Activated naive CD8-positive, alpha-beta T cell (primary cell): ENCODE data around the gene SCLY.
A peak's percentile ranks its signal among the peaks of the same experiment; 100 is the strongest.
"Not testable (repeated sequence)": the region's sequence is repeated elsewhere in the genome, so short reads cannot be mapped to it uniquely, and the experiment has no call there.

Experiments
- H3K27ac Mint-ChIP-seq: one replicate; pipeline ENCODE4 v1.8.0; 2021; ENCODE audit warnings: mixed read lengths
- H3K27me3 Mint-ChIP-seq: one replicate; pipeline ENCODE4 v1.8.0; 2021; ENCODE audit warnings: mixed read lengths
- H3K36me3 Mint-ChIP-seq: one replicate; pipeline ENCODE4 v1.8.0; 2021; ENCODE audit warnings: mixed read lengths
- H3K4me1 Mint-ChIP-seq: one replicate; pipeline ENCODE4 v1.8.0; 2021; ENCODE audit warnings: low read depth, mixed read lengths
- H3K4me3 Mint-ChIP-seq: one replicate; pipeline ENCODE4 v1.8.0; 2021; ENCODE audit warnings: mild to moderate bottlenecking, mixed read lengths
- H3K9me3 Mint-ChIP-seq: one replicate; pipeline ENCODE4 v1.8.0; 2021; ENCODE audit warnings: low read depth, mixed read lengths

The SCLY gene

DNA sequence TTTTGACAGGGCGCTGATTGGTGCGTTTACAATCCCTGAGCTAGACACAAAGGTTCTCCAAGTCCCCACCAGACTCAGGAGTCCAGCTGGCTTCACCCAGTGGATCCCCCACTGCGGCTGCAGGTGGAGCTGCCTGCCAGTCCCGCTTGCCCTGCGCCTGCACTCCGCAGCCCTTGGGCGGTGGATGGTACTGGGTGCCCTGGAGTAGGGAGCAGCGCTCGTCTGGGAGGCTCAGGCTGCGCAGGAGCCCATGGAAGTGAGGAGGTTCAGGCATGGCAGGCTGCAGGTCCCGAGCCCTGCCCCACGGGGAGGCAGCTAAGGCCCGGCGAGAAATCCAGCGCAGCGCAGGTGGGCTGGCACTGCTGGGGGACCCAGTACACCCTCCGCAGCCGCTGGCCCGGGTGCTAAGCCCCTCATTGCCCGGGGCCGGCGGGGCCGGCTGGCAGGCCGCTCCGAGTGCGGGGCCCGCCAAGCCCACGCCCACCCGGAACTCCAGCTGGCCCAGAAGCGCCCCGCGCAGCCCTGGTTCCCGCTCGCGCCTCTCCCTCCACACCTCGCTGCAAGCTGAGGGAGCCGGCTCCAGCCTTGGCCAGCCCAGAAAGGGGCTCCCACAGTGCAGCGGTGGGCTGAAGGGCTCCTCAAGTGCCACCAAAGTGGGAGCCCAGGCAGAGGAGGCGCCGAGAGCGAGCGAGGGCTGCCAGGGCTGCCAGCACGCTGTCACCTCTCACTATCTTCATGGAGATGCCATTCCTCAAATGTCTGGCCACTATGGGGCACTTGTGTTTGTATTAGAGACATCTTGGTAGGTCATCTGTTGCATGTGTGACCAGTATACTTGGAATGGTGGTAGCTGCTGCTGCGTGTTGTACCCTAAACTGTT, 2.9 kb upstream of the SCLY start:
- Mint-ChIP-seq H3K36me3 (peaks cover 10% of the 10 kb centered on the region), H3K4me1 (peaks cover 30% of the 10 kb centered on the region), H3K27me3 (peaks cover 17% of the 10 kb centered on the region)
- H3K27ac Mint-ChIP-seq, H3K9me3 Mint-ChIP-seq, H3K4me3 Mint-ChIP-seq: not testable (repeated sequence)

DNA sequence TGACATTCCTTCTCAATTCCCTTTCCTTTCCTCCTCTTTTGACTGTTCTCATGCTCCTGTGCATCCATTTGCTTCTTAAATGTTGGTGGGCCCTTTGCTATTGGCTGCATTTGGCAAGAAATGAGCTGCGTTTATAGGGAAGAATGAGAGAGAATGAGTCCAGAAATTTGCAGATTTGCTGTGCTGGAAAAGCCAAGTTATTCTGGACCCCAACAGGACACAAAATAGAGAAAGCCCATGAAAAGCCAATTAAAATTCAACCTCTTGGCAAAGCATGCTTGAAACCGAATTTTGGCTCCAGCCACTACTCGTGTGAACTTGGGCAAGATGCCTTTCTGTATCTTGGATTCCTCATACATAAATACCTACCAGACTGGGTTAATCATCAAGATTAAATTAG, 1.3 kb upstream of the SCLY start:
- peak overlapping the region; percentile 93 for H3K27ac Mint-ChIP-seq
- H3K27me3 Mint-ChIP-seq = peaks cover 11% of the 10 kb centered on the region
- H3K36me3 Mint-ChIP-seq = peaks cover 11% of the 10 kb centered on the region
- peak overlapping the region; percentile 97 for H3K4me3 Mint-ChIP-seq
- H3K9me3 Mint-ChIP-seq = peaks cover 3% of the 10 kb centered on the region
- H3K4me1 Mint-ChIP-seq = peaks cover 39% of the 10 kb centered on the region

DNA sequence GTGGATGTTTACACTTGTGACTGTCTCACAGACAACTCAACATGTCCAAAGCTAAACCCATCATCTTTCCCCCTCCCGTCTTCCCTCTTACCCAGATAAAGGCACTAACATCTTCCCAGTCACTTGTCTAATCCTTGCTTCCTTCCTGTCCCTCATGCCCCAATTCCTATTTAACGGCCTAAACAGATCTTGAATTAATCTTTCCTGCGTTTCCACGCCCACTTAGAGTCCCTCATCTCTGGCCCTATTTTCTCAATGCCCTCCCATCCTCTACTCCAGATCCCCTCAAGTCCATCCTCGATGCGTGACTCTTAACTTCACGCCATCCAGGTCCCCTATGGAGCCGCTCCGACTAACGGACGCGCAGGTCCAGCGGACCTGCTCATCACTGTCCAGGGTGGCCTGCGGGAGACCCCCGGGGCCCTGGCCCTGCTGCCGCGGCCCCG, 682 bp upstream of the SCLY start:
- Mint-ChIP-seq H3K27me3 (peaks cover 11% of the 10 kb centered on the region), H3K4me1 (peaks cover 39% of the 10 kb centered on the region), H3K4me3 (peak overlapping the region; percentile 97)

DNA sequence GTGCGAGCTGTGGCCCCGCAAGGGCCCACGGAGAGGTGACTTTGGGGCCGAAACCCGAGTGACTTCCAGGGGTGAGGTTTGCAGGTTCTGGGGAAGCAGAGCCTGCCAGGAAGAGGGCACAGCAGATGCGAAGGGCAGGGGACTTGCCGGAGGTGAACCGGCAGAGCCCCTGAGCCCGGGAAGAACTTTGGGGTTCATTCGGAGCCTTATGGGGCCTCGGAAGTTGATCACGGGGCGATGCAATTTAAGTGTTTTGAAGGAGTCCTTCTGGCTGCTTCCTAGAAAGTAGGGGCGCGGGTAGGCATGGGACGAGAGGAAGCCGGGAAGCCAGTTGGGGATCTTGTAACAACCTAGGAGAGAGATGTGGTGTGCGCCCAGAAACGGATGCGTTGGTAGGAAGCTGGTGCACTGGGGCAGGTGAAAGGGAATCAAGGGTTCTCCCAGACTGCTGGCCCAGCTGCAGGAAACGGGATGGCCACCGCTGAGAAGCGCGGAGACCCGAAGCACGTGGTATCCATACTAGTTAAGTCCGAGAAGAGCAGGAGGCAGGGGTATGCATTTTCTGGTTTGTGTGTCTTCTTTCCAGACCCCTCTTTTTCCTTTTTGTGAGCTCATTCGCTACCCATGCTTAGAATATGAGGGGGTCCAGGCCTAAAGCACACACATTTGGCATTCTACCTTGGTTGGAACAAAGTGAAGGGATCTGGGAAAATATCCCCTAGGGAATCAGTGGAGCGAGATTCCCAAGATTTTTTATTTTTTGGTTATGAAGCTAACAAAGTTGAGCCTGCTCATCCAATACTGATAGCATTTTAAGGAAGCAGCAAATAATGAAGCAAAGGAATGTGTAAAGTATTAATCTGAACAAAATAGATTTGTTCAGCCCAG, 758 bp downstream of the SCLY start:
- H3K4me3 Mint-ChIP-seq = peak overlapping the region; percentile 97
- peaks cover 7% of the 10 kb centered on the region for H3K27me3 Mint-ChIP-seq
- peaks cover 46% of the 10 kb centered on the region for H3K4me1 Mint-ChIP-seq
- peaks cover 8% of the 10 kb centered on the region for H3K9me3 Mint-ChIP-seq
- peaks cover 24% of the 10 kb centered on the region for H3K36me3 Mint-ChIP-seq
- H3K27ac Mint-ChIP-seq = peak overlapping the region; percentile 92

More for the DNA sequence above, 682 bp upstream of the SCLY start:
- Mint-ChIP-seq H3K9me3 (peaks cover 3% of the 10 kb centered on the region), H3K36me3 (peaks cover 14% of the 10 kb centered on the region), H3K27ac (peak overlapping the region; percentile 93)

DNA sequence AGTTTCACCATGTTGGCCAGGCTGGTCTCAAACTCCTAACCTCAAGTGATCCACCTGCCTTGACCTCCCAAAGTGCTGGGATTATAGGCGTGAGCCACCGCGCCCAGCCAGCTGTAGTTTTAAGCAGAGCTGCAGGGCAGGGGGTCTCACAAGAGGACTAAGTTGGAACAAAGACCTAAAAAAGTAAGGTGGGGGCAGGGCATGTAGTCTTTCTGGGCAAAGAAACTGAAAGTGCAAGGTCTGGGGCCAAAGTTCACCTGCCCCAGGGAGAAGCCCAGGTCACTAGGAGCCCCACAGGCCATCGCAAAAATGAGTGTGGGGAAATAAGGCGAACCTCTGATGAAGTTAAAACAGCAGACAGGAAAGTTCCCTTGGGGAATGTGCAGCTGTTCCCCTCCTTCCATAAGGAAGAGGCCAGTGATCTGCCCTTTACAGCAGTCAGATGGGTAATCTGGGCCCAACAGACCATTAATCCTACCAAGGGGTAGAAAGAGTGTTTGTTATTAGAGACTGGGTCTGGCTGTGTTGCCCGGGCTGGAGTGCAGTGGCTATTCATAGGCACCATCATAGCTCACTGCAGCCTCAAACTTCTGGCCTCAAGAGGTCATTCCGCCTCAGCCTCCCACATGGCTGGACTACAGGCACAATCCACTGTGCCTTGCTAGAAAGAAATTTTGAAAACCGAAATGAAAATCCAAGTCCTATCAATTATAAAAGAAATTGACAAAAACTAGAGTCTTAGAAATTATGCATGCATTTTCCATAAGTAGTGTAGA, 2.8 kb downstream of the SCLY start:
- Mint-ChIP-seq H3K9me3 (peaks cover 12% of the 10 kb centered on the region), H3K36me3 (peaks cover 33% of the 10 kb centered on the region), H3K27ac (peak overlapping the region; percentile 28), H3K27me3 (no peaks in the 10 kb centered on the region), H3K4me3 (peak overlapping the region; percentile 97), H3K4me1 (peaks cover 59% of the 10 kb centered on the region)

DNA sequence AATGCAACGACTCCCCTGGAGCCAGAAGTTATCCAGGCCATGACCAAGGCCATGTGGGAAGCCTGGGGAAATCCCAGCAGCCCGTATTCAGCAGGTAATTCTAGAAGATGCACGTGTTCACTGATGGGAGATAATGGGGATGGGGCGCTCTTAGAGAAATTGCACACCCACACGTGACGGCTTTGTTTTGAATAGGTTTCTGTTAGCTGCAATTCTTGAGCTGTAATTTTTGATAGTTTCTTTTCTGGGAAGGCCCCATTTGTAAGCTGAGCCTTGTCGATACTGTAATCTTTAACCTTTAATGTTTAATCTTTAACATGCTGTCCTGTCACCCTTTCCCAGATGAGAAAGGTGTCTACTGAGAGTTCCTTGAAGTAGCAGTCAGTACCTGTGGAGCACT, 3.6 kb downstream of the SCLY start:
- H3K4me3 Mint-ChIP-seq = no peak overlapping the region

DNA sequence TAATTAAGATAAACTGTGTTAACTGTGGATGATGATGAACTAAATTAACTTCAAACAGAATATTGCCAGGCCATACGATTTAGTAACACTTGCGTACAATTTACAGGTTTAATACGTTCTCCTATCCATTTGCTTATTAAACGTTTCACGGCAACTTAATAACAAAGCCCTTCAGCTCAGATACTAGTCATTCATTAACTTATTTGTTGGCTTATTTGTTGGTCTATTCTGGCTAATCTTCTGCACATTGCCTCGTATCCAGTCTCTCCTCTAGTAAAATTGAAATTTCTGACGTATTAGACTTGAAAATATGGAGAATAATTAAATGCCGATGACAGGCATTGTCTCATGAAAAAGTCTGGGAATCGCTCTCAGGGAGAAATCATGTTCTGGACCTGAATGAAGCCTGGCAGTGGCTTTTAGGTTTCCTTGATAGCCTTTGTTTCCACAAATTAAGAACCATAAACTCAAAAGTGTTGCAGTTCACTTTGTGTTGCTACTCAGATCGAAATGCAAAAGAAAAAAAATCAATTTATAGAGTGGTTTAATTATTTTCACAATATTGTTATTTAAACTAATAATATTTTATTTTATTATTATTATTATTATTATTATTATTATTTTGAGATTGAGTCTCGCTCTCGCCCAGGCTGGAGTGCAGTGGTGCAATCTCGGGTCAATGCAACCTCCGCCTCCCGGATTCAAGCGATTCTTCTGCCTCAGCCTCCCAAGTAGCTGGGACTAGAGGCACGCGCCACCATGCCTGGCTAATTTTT, 4.5 kb downstream of the SCLY start:
- H3K9me3 Mint-ChIP-seq = peaks cover 9% of the 10 kb centered on the region
- H3K4me1 Mint-ChIP-seq = peaks cover 61% of the 10 kb centered on the region
- H3K27me3 Mint-ChIP-seq = no peaks in the 10 kb centered on the region
- H3K4me3 Mint-ChIP-seq = no peak overlapping the region
- peaks cover 30% of the 10 kb centered on the region for H3K36me3 Mint-ChIP-seq
- no peak overlapping the region for H3K27ac Mint-ChIP-seq

More for the DNA sequence above, 3.6 kb downstream of the SCLY start:
- no peak overlapping the region for H3K27ac Mint-ChIP-seq
- H3K4me1 Mint-ChIP-seq = peaks cover 63% of the 10 kb centered on the region
- H3K36me3 Mint-ChIP-seq = peaks cover 31% of the 10 kb centered on the region
- no peaks in the 10 kb centered on the region for H3K27me3 Mint-ChIP-seq
- H3K9me3 Mint-ChIP-seq = peaks cover 10% of the 10 kb centered on the region

DNA sequence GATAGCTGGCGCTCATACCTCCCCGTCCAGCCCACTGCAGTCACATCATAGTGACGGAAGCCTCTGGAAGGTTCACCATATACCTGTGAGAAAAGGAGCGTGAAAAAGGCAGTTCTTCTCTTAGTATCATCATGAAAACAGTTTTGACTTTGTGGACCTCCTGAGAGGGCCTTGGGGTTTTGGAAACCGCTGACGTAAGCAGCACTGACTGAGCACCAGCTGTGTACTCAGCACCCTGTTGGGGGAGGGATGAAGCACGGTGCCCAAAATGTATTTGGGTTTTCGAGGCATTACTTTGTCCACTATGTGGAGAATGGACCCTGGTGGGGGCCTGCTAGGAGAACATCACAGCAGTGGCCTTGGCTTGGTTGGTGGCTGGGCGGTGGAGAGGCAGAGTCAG, 5.4 kb downstream of the SCLY start:
- Mint-ChIP-seq H3K36me3 (peaks cover 30% of the 10 kb centered on the region), H3K27me3 (no peaks in the 10 kb centered on the region), H3K4me3 (peak overlapping the region; percentile 42), H3K9me3 (peaks cover 9% of the 10 kb centered on the region), H3K4me1 (peaks cover 63% of the 10 kb centered on the region), H3K27ac (peak overlapping the region; percentile 86)

DNA sequence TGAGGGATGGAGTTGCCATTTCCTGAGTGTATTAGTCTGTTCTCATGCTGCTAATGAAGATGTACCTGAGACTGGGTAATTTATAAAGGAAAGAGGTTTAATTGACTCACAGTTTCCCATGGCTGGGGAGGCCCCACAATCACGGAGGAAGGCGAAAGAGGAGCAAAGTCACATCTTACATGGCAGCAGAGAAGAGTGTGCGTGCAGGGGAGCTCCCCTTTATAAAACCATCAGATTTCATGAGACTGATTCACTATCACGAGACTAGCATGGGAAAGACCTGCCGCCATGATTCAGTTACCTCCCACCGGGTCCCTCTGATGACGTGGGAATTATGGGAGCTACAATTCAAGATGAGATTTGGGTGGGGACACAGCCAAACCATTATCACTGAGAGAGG, 5.9 kb downstream of the SCLY start:
- H3K27ac Mint-ChIP-seq = peak overlapping the region; percentile 86
- not testable (repeated sequence) for H3K27me3 Mint-ChIP-seq, H3K9me3 Mint-ChIP-seq
- peak overlapping the region; percentile 42 for H3K4me3 Mint-ChIP-seq
- H3K4me1 Mint-ChIP-seq = peaks cover 60% of the 10 kb centered on the region
- peaks cover 32% of the 10 kb centered on the region for H3K36me3 Mint-ChIP-seq

DNA sequence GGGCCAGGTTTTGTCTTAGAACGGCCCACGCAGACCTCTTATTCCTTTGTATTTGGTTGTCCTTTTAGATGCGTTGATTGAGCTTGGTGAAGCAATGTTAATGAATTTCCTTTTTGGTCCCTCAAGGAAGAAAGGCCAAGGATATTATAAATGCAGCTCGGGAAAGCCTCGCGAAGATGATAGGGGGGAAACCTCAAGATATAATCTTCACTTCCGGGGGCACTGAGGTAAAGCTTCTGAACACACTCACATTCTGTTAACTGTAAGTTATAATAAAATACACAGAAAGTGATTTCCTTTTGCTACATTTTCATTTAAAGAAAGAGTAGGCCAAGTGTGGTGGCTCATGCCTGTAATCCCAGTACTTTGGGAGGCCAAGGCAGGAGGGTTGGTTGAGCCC, 7.1 kb downstream of the SCLY start:
- Mint-ChIP-seq H3K27me3 (no peaks in the 10 kb centered on the region), H3K36me3 (peaks cover 42% of the 10 kb centered on the region), H3K4me3 (peak overlapping the region; percentile 58), H3K4me1 (peaks cover 61% of the 10 kb centered on the region), H3K9me3 (peaks cover 17% of the 10 kb centered on the region), H3K27ac (peak overlapping the region; percentile 67)

DNA sequence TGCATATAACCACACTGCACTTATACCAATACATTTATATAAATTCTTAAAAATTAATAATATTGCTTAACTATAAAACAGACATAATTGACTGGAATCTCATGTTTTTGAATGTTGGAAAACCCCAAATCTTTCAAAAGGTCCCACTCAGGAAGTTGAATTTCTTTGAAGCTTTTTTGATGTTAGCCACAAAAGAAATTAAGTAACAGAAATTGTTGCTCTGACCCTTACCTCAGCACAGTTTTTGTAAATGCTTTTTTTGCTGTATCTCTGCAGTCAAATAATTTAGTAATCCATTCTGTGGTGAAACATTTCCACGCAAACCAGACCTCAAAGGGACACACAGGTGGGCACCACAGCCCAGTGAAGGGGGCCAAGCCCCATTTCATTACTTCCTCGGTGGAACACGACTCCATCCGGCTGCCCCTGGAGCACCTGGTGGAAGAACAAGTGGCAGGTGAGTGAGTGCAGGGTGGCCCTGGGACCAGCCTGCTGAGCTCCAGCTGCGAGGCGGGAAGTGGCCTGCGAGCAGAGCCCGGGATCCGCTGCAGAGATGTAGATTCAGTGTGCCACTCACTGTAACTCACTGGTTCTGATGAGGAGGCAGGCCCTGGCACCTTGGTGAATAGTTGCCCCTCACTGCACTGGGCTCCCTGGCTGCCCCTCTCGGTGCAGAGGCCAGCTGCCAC, 8.4 kb downstream of the SCLY start:
- peak overlapping the region; percentile 79 for H3K4me3 Mint-ChIP-seq
- peaks cover 53% of the 10 kb centered on the region for H3K4me1 Mint-ChIP-seq
- peak overlapping the region; percentile 64 for H3K27ac Mint-ChIP-seq
- H3K36me3 Mint-ChIP-seq = peaks cover 47% of the 10 kb centered on the region
- no peaks in the 10 kb centered on the region for H3K27me3 Mint-ChIP-seq
- peaks cover 18% of the 10 kb centered on the region for H3K9me3 Mint-ChIP-seq

DNA sequence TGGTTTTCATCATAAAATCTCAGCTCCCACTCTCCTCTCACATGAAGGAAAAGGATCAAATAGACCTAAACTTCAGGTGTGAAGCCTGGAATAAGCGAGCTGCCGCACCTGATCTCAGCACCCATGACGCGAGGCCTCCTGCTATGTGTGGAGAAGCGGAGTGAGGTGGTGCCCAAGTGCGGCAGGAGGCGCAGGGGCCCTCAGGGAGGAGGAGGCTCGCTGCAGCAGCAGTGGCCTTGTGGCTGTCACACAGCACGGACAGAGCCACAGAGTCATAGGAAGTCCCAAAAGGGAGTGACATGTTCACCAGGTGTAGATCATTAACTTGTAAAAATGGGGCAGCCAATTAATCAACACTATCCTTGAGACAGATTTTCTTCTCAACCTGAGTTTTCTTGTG, 9.1 kb downstream of the SCLY start:
- Mint-ChIP-seq H3K4me3 (peak overlapping the region; percentile 79), H3K4me1 (peaks cover 53% of the 10 kb centered on the region), H3K27me3 (no peaks in the 10 kb centered on the region), H3K27ac (peak overlapping the region; percentile 54), H3K9me3 (peaks cover 18% of the 10 kb centered on the region), H3K36me3 (peaks cover 50% of the 10 kb centered on the region)

DNA sequence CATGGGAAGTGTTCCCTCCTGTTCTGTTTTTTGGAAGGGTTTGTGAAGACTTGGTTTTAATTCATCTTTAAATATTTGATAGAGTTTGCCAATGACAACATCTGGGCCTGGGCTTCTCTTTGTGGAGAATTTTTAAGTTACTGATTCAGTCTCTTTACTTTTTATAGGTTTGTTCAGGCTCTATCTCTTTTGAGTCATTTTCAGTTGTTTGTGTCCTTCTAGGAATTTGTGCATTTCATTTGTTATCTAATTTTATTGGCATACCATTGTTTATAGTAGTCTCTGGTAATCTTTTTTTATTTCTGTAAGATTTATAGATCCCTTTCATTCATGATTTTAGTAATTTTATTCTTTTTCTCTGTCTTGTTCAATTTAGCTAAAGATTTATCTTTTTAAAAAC, 14.6 kb downstream of the SCLY start:
- no peak overlapping the region for H3K4me3 Mint-ChIP-seq
- no peak overlapping the region for H3K27ac Mint-ChIP-seq
- peaks cover 50% of the 10 kb centered on the region for H3K36me3 Mint-ChIP-seq
- H3K4me1 Mint-ChIP-seq = peaks cover 21% of the 10 kb centered on the region
- H3K27me3 Mint-ChIP-seq = no peaks in the 10 kb centered on the region
- peaks cover 9% of the 10 kb centered on the region for H3K9me3 Mint-ChIP-seq
